ENCODE data around the gene RPS19. TPM values are rescaled to one million over a fixed set of nuclear protein-coding genes. Genes with fewer than 3 reads are reported as not detected.

Gene RPS19
- total and polyA plus RNA-seq, 10 of the 15 experiments (the other 5 are each of a cell fraction or from before 2014, with no cell fraction given): 2,615 to 5,578 (median 4,127) TPM

DNA sequence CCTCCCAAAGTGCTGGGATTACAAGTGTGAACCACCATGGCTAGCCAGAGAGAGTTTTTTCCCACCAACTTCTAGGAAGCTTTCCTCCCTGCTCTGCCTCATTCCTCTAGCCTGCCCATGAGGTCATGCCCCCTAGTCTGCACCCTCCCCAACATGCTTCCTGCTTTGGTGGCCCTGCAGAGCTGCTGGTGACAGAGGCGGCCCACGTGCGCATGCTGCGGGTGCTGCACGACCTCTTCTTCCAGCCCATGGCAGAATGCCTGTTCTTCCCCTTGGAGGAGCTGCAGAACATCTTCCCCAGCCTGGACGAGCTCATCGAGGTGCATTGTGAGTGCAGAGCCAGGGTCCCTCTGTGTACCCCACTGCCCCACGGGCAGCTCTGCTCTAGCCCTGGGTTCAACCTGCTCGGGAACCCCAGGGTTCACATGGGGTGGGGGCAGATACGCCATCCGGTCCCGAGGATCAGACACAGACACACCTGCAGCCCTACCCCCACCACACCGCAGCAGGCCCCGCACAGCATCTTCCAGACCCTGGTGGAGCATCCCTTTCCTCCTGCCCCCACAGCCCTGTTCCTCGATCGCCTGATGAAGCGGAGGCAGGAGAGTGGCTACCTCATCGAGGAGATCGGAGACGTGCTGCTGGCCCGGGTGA is 41.8 kb downstream of the RPS19 start:
- intact Hi-C loops (cut with micrococcal nuclease; ENCODE audit: unreplicated experiment): no loop called here
- CTCF ChIA-PET: interaction anchor here (1.0 kb wide), 1 partner anchor 56 kb away, joined by 3 read pairs; no protein-coding TSS in a partner anchor
- no peak for DNase-seq (ENCODE audit: low read depth, low spot score)
- no peak for TF ChIP-seq SKIL (IDR thresholded peaks at IDR 0.05; ENCODE audit: low read depth, poor library complexity, severe bottlenecking)
- TF ChIP-seq USF1 (IDR thresholded peaks at IDR 0.05; ENCODE audit: borderline replicate concordance, extremely low read length, insufficient read depth, low read depth, low read length): no peak
- no peak for TF ChIP-seq SUZ12 (IDR thresholded peaks at IDR 0.05; ENCODE audit: unreplicated experiment)
- no peak for TF ChIP-seq BCLAF1 (IDR thresholded peaks at IDR 0.05)
- TF ChIP-seq, protein P1, sequence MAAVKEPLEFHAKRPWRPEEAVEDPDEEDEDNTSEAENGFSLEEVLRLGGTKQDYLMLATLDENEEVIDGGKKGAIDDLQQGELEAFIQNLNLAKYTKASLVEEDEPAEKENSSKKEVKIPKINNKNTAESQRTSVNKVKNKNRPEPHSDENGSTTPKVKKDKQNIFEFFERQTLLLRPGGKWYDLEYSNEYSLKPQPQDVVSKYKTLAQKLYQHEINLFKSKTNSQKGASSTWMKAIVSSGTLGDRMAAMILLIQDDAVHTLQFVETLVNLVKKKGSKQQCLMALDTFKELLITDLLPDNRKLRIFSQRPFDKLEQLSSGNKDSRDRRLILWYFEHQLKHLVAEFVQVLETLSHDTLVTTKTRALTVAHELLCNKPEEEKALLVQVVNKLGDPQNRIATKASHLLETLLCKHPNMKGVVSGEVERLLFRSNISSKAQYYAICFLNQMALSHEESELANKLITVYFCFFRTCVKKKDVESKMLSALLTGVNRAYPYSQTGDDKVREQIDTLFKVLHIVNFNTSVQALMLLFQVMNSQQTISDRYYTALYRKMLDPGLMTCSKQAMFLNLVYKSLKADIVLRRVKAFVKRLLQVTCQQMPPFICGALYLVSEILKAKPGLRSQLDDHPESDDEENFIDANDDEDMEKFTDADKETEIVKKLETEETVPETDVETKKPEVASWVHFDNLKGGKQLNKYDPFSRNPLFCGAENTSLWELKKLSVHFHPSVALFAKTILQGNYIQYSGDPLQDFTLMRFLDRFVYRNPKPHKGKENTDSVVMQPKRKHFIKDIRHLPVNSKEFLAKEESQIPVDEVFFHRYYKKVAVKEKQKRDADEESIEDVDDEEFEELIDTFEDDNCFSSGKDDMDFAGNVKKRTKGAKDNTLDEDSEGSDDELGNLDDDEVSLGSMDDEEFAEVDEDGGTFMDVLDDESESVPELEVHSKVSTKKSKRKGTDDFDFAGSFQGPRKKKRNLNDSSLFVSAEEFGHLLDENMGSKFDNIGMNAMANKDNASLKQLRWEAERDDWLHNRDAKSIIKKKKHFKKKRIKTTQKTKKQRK (IDR thresholded peaks at IDR 0.05; ENCODE audit: low read depth, low read length): no peak
- TF ChIP-seq IRF4 (IDR thresholded peaks at IDR 0.05; ENCODE audit: low read depth, low read length): no peak
- TF ChIP-seq EED (IDR thresholded peaks at IDR 0.05; ENCODE audit: low read depth): no peak
- no peak for TF ChIP-seq MAX (IDR thresholded peaks at IDR 0.05; ENCODE audit: low read depth, low read length)
- no peak for TF ChIP-seq SREBF1 (IDR thresholded peaks at IDR 0.05; ENCODE audit: low read length)
- no peak for TF ChIP-seq GABPA (IDR thresholded peaks at IDR 0.05; ENCODE audit: low read depth)
- no peak for TF ChIP-seq SPI1 (IDR thresholded peaks at IDR 0.05; ENCODE audit: borderline replicate concordance, insufficient read depth, low read depth, low read length)
- no peak for TF ChIP-seq RB1 (IDR thresholded peaks at IDR 0.05; ENCODE audit: borderline replicate concordance)
- TF ChIP-seq FOS (IDR thresholded peaks at IDR 0.05; ENCODE audit: borderline replicate concordance, extremely low read depth, insufficient read length): no peak
- no peak for TF ChIP-seq MTA3 (IDR thresholded peaks at IDR 0.05; ENCODE audit: borderline replicate concordance, low read length)

More for the DNA sequence above, 41.8 kb downstream of the RPS19 start:
- WGBS (ENCODE audit: insufficient coverage, insufficient replicate concordance, low lambda C conversion rate, missing lambda C conversion rate): 95% methylated on average over 21 of the region's 21 CpGs
- H3K9me3 ChIP-seq (replicated peaks; ENCODE audit: control insufficient read depth, insufficient read depth, low read length): no peaks in the 10 kb centered on the region
- SMC1A ChIA-PET (ENCODE audit: uncharacterized antibody, unreplicated experiment): no interaction called here
- no peak overlapping the region for H3K4me3 ChIP-seq
- RAD21 ChIA-PET (ENCODE audit: unreplicated experiment): no interaction called here
- FAIRE-seq (no peak), ATAC-seq (no peak)
- no peak overlapping the region for H2AFZ ChIP-seq (ENCODE audit: control insufficient read depth, low read depth, low read length)
- BruUV-seq (replicated peaks): no TSS peak
- H3K4me1 ChIP-seq (ENCODE audit: control insufficient read depth, insufficient read depth, low read length): no peaks in the 10 kb centered on the region
- H3K4me2 ChIP-seq (ENCODE audit: control insufficient read depth, insufficient read depth): no peak overlapping the region
- no peaks in the 10 kb centered on the region for H4K20me1 ChIP-seq (ENCODE audit: control insufficient read depth, insufficient read depth)
- H3K27ac ChIP-seq (ENCODE audit: control insufficient read depth, insufficient read depth): no peak overlapping the region
- H3K79me2 ChIP-seq (ENCODE audit: control insufficient read depth, insufficient read depth, low read length): no peaks in the 10 kb centered on the region
- H3K27me3 ChIP-seq (replicated peaks in 1 of 2; ENCODE audit: control insufficient read depth in 2 of 2, insufficient read depth in 2 of 2, low read length in 1 of 2): no peaks in the 10 kb centered on the region
- H3K36me3 ChIP-seq (ENCODE audit: control insufficient read depth in 2 of 2, insufficient read depth in 2 of 2, low read length in 1 of 2): peaks cover 27 to 46% of the 10 kb centered on the region in 2 experiments; a peak in 3 of 4 replicates
- POLR2A ChIA-PET: no interaction called here
- in situ Hi-C loops (cut with MboI): no loop called here
- H3K9ac ChIP-seq (ENCODE audit: control insufficient read depth, insufficient read depth, low read length): no peak overlapping the region

Data from GM12878 (cell line).